Astrocyte (in vitro differentiated cells and primary cell): Measurements from ENCODE around the gene IFNAR1. TPM values are rescaled to one million over a fixed set of nuclear protein-coding genes. Genes with fewer than 3 reads are reported as not detected.

Experiments
- DNase-seq: peaks from one replicate; pipeline ENCODE4 v3.0.0-alpha.2; 2010; ENCODE audit warnings: low read depth
- FAIRE-seq: peaks from 2 replicates; lab custom pipeline; 2011; peaks lifted over from hg19 to GRCh38; lab: Jason Lieb, UNC
- H2AFZ ChIP-seq: 2 replicates; pipeline ENCODE4 v1.6.0; 2012; ENCODE audit warnings: low read depth, low read length, inconsistent platforms
- H3K27ac ChIP-seq: 2 replicates; pipeline ENCODE4 v1.5.1; 2011; ENCODE audit warnings: low read depth, low read length, inconsistent platforms
- H3K27me3 ChIP-seq: 2 replicates; pipeline ENCODE4 v1.6.0; 2011; ENCODE audit warnings: low read length, inconsistent platforms; ENCODE audit not compliant: insufficient read depth
- H3K36me3 ChIP-seq: 2 replicates; pipeline ENCODE4 v1.5.1; 2011; ENCODE audit warnings: low read length, inconsistent platforms; ENCODE audit not compliant: insufficient read depth
- H3K4me1 ChIP-seq: 2 replicates; pipeline ENCODE4 v1.5.1; 2011; ENCODE audit warnings: low read length, inconsistent platforms; ENCODE audit not compliant: insufficient read depth
- H3K4me2 ChIP-seq: 2 replicates; pipeline ENCODE4 v1.6.0; 2012; ENCODE audit warnings: low read length, inconsistent platforms
- H3K4me3 ChIP-seq: 2 replicates; pipeline ENCODE4 v1.5.1; 2011; ENCODE audit warnings: low read depth, mild to moderate bottlenecking, low read length, inconsistent platforms; ENCODE audit not compliant: insufficient read depth
- H3K79me2 ChIP-seq: 2 replicates; pipeline ENCODE4 v1.6.0; 2012; ENCODE audit warnings: mild to moderate bottlenecking, low read length, inconsistent platforms; ENCODE audit not compliant: insufficient read depth
- H3K9ac ChIP-seq: 2 replicates; pipeline ENCODE4 v1.6.0; 2012; ENCODE audit warnings: mild to moderate bottlenecking, low read length, inconsistent platforms
- H3K9me3 ChIP-seq: 2 replicates; pipeline ENCODE4 v1.5.1; 2012; ENCODE audit warnings: low read depth, mild to moderate bottlenecking, low read length, inconsistent platforms; ENCODE audit not compliant: insufficient read depth
- H4K20me1 ChIP-seq: 2 replicates; pipeline ENCODE4 v1.6.0; 2012; ENCODE audit warnings: low read length, inconsistent platforms; ENCODE audit not compliant: insufficient read depth
- H3K27ac Mint-ChIP-seq: one replicate; pipeline ENCODE4 v1.8.0; 2021; ENCODE audit warnings: mild to moderate bottlenecking, mixed read lengths; ENCODE audit not compliant: unreplicated experiment
- H3K27me3 Mint-ChIP-seq: one replicate; pipeline ENCODE4 v1.8.0; 2021; ENCODE audit warnings: low read depth, mixed read lengths; ENCODE audit not compliant: unreplicated experiment
- H3K36me3 Mint-ChIP-seq: one replicate; pipeline ENCODE4 v1.8.0; 2021; ENCODE audit warnings: low read depth, mixed read lengths; ENCODE audit not compliant: unreplicated experiment
- H3K4me1 Mint-ChIP-seq: one replicate; pipeline ENCODE4 v1.8.0; 2021; ENCODE audit warnings: low read depth, mixed read lengths; ENCODE audit not compliant: unreplicated experiment
- H3K4me3 Mint-ChIP-seq: one replicate; pipeline ENCODE4 v1.8.0; 2021; ENCODE audit warnings: mild to moderate bottlenecking, moderate library complexity, mixed read lengths; ENCODE audit not compliant: unreplicated experiment
- H3K9me3 Mint-ChIP-seq: one replicate; pipeline ENCODE4 v1.8.0; 2021; ENCODE audit warnings: mild to moderate bottlenecking, mixed read lengths; ENCODE audit not compliant: unreplicated experiment
- EZH2 ChIP-seq: IDR thresholded peaks from 2 replicates; pipeline ENCODE4 v1.6.1; 2012; ENCODE audit warnings: mild to moderate bottlenecking, low read length, inconsistent platforms; ENCODE audit not compliant: insufficient read depth
- total RNA-seq: library from RNA; stranded (reverse); gene quantifications from 2 replicates; pipeline ENCODE4 v1.2.1, GENCODE V29; 2021
- TF ChIP-seq, protein P1 (sequence below): IDR thresholded peaks from 2 replicates; pipeline ENCODE4 v1.5.1; 2011; ENCODE audit warnings: low read depth, mild to moderate bottlenecking, inconsistent platforms, low read length, moderate library complexity; ENCODE audit not compliant: insufficient read depth

The IFNAR1 gene
- total RNA-seq, 1 donor from 2014 or later, result 44.0 TPM

DNA sequence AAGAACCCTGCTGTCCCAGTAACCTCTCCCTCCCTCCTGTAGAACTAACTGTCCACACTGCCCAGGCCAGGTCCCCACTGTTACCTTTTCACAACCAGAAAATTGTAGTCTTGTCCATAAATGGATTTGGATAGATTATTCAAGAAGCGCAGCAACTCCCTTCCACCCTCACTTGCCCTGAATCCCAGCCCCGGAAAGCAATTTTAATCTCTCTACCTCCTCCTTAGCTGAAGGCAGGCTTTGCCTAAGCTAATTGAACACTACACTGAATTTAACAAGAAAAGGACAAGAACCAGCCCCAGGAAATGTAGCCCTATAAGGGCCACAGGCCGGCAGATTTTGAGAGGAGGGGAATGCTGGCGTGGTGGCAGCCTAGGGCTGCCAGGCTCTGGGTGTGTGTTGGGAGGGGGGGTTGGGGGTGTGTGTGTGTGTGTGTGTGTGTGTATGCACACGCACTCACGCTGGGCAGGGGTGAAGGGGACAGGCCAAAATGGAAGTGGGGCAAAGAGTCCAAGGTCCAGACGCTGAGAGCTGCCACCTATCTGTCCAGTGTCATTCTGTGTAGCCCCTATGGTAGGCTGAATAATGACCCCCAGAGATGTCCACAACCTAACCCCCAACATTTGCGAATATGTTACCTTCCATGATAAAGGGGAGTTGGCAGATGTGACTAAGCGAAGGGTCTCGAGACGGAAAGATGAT lies 67.7 kb downstream of the IFNAR1 start:
- Histone ChIP-seq H3K4me3 (no peak overlapping the region), H3K4me2 (no peak overlapping the region), H3K4me1 (peaks cover 17% of the 10 kb centered on the region), H4K20me1 (no peaks in the 10 kb centered on the region), H3K36me3 (no peaks in the 10 kb centered on the region), H3K79me2 (no peaks in the 10 kb centered on the region), H2AFZ (no peak overlapping the region), H3K27me3 (no peaks in the 10 kb centered on the region), H3K9ac (no peak overlapping the region), H3K9me3 (no peaks in the 10 kb centered on the region), H3K27ac (no peak overlapping the region)
- Mint-ChIP-seq H3K4me3 (no peak overlapping the region), H3K36me3 (no peaks in the 10 kb centered on the region), H3K27me3 (peaks cover 21% of the 10 kb centered on the region), H3K9me3 (no peaks in the 10 kb centered on the region), H3K4me1 (peaks cover 5% of the 10 kb centered on the region), H3K27ac (no peak overlapping the region)
- no peak for TF ChIP-seq EZH2
- TF ChIP-seq, protein P1, sequence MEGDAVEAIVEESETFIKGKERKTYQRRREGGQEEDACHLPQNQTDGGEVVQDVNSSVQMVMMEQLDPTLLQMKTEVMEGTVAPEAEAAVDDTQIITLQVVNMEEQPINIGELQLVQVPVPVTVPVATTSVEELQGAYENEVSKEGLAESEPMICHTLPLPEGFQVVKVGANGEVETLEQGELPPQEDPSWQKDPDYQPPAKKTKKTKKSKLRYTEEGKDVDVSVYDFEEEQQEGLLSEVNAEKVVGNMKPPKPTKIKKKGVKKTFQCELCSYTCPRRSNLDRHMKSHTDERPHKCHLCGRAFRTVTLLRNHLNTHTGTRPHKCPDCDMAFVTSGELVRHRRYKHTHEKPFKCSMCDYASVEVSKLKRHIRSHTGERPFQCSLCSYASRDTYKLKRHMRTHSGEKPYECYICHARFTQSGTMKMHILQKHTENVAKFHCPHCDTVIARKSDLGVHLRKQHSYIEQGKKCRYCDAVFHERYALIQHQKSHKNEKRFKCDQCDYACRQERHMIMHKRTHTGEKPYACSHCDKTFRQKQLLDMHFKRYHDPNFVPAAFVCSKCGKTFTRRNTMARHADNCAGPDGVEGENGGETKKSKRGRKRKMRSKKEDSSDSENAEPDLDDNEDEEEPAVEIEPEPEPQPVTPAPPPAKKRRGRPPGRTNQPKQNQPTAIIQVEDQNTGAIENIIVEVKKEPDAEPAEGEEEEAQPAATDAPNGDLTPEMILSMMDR, result no peak
- FAIRE-seq (no peak), DNase-seq (no peak)

DNA sequence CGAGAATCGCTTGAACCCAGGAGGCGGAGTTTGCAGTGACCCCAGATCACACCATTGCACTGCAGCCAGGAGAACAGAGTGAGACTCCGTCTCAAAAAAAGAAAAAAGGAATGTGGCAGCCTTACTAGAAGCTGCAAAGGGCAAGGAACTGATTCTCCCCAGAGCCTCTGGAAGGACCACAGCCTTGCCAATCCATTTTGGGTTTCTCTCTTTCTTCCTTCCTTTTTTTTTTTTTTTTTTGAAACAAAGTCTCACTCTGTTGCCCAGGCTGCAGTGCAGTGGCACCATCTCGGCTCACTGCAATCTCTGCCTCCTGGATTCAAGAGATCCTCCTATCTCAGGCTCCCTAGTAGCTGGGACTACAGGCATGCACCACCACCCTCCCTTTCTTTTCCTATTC lies 68.6 kb downstream of the IFNAR1 start:
- H3K4me3 ChIP-seq, result no peak overlapping the region
- peaks cover 1% of the 10 kb centered on the region for H3K36me3 Mint-ChIP-seq
- DNase-seq (no peak), FAIRE-seq (no peak)
- H3K79me2 ChIP-seq, result no peaks in the 10 kb centered on the region
- no peaks in the 10 kb centered on the region for H3K9me3 Mint-ChIP-seq
- H3K36me3 ChIP-seq, result no peaks in the 10 kb centered on the region
- no peaks in the 10 kb centered on the region for H3K27me3 ChIP-seq
- H3K9me3 ChIP-seq, result no peaks in the 10 kb centered on the region
- H4K20me1 ChIP-seq, result no peaks in the 10 kb centered on the region
- peaks cover 5% of the 10 kb centered on the region for H3K4me1 Mint-ChIP-seq
- no peak for TF ChIP-seq EZH2
- TF ChIP-seq, protein P1, result no peak
- H3K4me3 Mint-ChIP-seq, result no peak overlapping the region
- no peak overlapping the region for H3K9ac ChIP-seq
- H3K27ac Mint-ChIP-seq, result no peak overlapping the region
- no peak overlapping the region for H2AFZ ChIP-seq
- H3K4me2 ChIP-seq, result no peak overlapping the region
- H3K4me1 ChIP-seq, result peaks cover 17% of the 10 kb centered on the region
- no peak overlapping the region for H3K27ac ChIP-seq
- H3K27me3 Mint-ChIP-seq, result peaks cover 23% of the 10 kb centered on the region

DNA sequence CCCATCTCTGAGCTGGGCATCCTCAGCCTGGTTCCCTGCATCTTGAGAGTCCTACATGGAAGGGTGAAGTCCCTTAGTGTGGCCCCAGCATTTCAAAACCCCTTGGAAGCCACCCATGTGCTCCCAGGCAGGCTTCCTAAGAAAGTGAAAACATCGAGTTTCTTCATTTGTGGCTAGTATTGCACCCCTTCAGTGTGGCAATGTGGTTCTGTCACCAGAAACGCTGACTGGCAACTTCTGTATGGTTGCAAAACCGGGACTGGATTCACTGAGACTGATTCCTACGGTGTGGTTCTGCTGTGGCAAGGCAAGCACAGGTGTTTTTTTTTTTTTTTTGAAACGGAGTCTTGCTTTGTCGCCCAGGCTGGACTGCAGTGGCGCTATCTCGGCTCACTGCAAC lies 69.5 kb downstream of the IFNAR1 start:
- TF ChIP-seq, protein P1, result no peak
- TF ChIP-seq EZH2, result no peak
- Histone ChIP-seq H3K4me2 (no peak overlapping the region), H3K4me1 (peaks cover 17% of the 10 kb centered on the region), H3K36me3 (no peaks in the 10 kb centered on the region), H4K20me1 (no peaks in the 10 kb centered on the region), H3K27me3 (no peaks in the 10 kb centered on the region), H3K79me2 (no peaks in the 10 kb centered on the region), H3K4me3 (no peak overlapping the region), H3K27ac (no peak overlapping the region), H2AFZ (no peak overlapping the region), H3K9ac (no peak overlapping the region), H3K9me3 (no peaks in the 10 kb centered on the region)
- H3K4me3 Mint-ChIP-seq, result no peak overlapping the region
- H3K27me3 Mint-ChIP-seq, result peaks cover 23% of the 10 kb centered on the region
- peaks cover 1% of the 10 kb centered on the region for H3K36me3 Mint-ChIP-seq
- FAIRE-seq (no peak), DNase-seq (no peak)
- no peak overlapping the region for H3K27ac Mint-ChIP-seq
- H3K4me1 Mint-ChIP-seq, result peaks cover 5% of the 10 kb centered on the region
- no peaks in the 10 kb centered on the region for H3K9me3 Mint-ChIP-seq
